Heart right ventricle (tissue), 16 donors: ENCODE measurements around the gene RAMP3. TPM values are rescaled to one million over a fixed set of nuclear protein-coding genes. Genes with fewer than 3 reads are reported as not detected.
A peak's percentile ranks its signal among the peaks of the same experiment; 100 is the strongest.

Source experiments
- ATAC-seq, 8 donors: fragments of 200-7000 bp; cut with Tn5 transposase; one replicate each; pipeline ENCODE4 v1.9.1; 2020; ENCODE audit warnings: mild to moderate bottlenecking in 8 of 8, moderate library complexity in 8 of 8, moderate number of reproducible peaks in 1 of 8
- DNase-seq, 2 donors: peaks; one replicate each; pipeline ENCODE4 v3.0.0-alpha.2; 2020
- H3K27ac ChIP-seq, 10 donors: fragments of 200-600 bp; sonication (generic) in 2 of 10; one replicate each; pipeline versions ENCODE4 v1.5.0 to v1.8.0; 2020 to 2022; ENCODE audit warnings: mild to moderate bottlenecking in 3 of 10
- H3K27me3 ChIP-seq, 7 donors: fragments of 200-600 bp; one replicate each; pipeline ENCODE4 v1.8.0; 2021 to 2022; ENCODE audit warnings: mild to moderate bottlenecking in 2 of 7
- H3K36me3 ChIP-seq, 9 donors: fragments of 200-600 bp; sonication (generic) in 1 of 9; one replicate each; pipeline versions ENCODE4 v1.5.0 to v1.8.0; 2020 to 2022; ENCODE audit warnings: mild to moderate bottlenecking in 2 of 9
- H3K4me1 ChIP-seq, 9 donors: fragments of 200-600 bp; sonication (generic) in 1 of 9; one replicate each; pipeline versions ENCODE4 v1.5.0 to v1.8.0; 2020 to 2022; ENCODE audit warnings: mild to moderate bottlenecking in 4 of 9
- H3K4me3 ChIP-seq, 10 donors: fragments of 200-600 bp; sonication (generic) in 2 of 10; one replicate each; pipeline versions ENCODE4 v1.5.0 to v1.8.0; 2020 to 2022; ENCODE audit warnings: mild to moderate bottlenecking in 7 of 10, moderate library complexity in 2 of 10
- H3K9me3 ChIP-seq, 11 donors: fragments of 200-600 bp in 10 of 11; sonication (generic) in 2 of 11; one replicate each; pipeline versions ENCODE4 v1.5.0 to v1.8.0; 2013 to 2022; ENCODE audit warnings: mild to moderate bottlenecking in 2 of 11, control low read depth in 1 of 11, moderate library complexity in 1 of 11
- WGBS, 2 donors: extraction: QIAGEN DNeasy Blood & Tissue Kit; methylation state at CpG; one replicate each; pipeline ENCODE4 v1.1.7; 2013; ENCODE audit warnings: inconsistent platforms in 1 of 2; 5-methylcytosine and 5-hydroxymethylcytosine counted together
- intact Hi-C, 10 donors: fragments of 100-400 bp; cut with DNase I; formaldehyde crosslinking; loops; one replicate each; pipeline versions ENCODE4 v1.11.1 to v1.14.2; 2022
- polyA plus RNA-seq, 2 donors: library from polyadenylated mRNA; stranded (reverse); fragments of 200-250 nt; gene quantifications; one replicate each; pipeline ENCODE4 v1.2.3, GENCODE V29; 2013
- total RNA-seq, 10 donors: library from RNA; stranded (reverse); fragmentation: NEBNext Ultra II Directional in 3 of 10; extraction: Animal tissue kit (Norgen Biotek cat#: 25700) in 3 of 10; gene quantifications; one replicate each; pipeline versions ENCODE4 v1.2.1 to v1.2.4, GENCODE V29; 2021 to 2023
- TF ChIP-seq, protein P1 (sequence below), 9 donors: fragments of 200-600 bp; sonication (generic) in 2 of 9; IDR thresholded peaks; one replicate each; pipeline versions ENCODE4 v1.5.0 to v1.8.0; 2021 to 2022; ENCODE audit warnings: antibody characterized with exemption in 9 of 9, mild to moderate bottlenecking in 5 of 9, moderate library complexity in 1 of 9
- donor health status: Arrhythmogenic right ventricular cardiomyopathy.
- donor health status: ischemic (EF 13 %, LVEDD 7.1; RV severe dilation, severe dysfunction).
- donor health status: healthy with polysubstance abuse.
- donor health status: DM: no; HTN: yes; CAD: no.
- donor health status: DM: no; HTN: no; CAD: no.
- donor health status: ischemic (EF 25% LVEDD 6.9; RV normal size, moderate dysfunction).
- donor health status: ischemic (EF 25% LVEDD 5.7; RV mildly dilated, moderate dysfunction).
- donor health status: healthy.
- donor health status: DM: yes; HTN: yes; CAD: no.
- donor health status: Ischemic cardiomyopathy.
- donor health status: ischemic (EF 35%, LVEDD 5.7; RV mildly dilated, moderate dysfunction).
- donor health status: nonischemic (EF 11% LVEDD 7.7; RV severe dilation, severe dysfunction).
- donor health status: DM: yes; HTN: yes; CAD: no.
- donor health status: PGD.
- donor health status: ischemic (EF 29% LVEDD 5.4; RV normal size, mild dysfunction).
- donor health status: nonischemic (EF 23%, LVEDD 6.1; RV moderate dilation, normal function).

The RAMP3 gene
- total and polyA plus RNA-seq, 12 donors, result 12.7 to 70.2 (median 29.1) TPM

DNA sequence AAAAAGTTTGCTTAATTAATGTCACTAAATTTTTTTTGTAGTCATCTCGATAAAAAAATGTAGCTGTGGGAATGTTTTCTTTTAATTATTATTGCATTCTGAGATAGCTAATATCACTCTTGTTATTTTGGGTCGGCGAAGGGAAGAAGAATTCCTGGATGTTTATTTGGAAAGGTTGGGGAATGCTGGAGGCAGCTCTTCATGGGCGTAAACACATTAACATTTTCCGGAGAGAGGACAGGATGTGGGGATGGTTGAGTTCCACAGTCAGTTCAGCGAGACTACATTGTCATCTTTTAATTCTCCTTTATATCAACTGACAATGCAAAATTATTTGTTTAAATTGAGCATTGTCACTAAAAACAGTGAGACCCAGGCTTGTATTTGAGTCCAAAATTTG lies 72.5 kb downstream of the RAMP3 start:
- peaks cover 0 to 11% (median 0%) of the 10 kb centered on the region in 7 donors for H3K27me3 ChIP-seq
- TF ChIP-seq, protein P1, sequence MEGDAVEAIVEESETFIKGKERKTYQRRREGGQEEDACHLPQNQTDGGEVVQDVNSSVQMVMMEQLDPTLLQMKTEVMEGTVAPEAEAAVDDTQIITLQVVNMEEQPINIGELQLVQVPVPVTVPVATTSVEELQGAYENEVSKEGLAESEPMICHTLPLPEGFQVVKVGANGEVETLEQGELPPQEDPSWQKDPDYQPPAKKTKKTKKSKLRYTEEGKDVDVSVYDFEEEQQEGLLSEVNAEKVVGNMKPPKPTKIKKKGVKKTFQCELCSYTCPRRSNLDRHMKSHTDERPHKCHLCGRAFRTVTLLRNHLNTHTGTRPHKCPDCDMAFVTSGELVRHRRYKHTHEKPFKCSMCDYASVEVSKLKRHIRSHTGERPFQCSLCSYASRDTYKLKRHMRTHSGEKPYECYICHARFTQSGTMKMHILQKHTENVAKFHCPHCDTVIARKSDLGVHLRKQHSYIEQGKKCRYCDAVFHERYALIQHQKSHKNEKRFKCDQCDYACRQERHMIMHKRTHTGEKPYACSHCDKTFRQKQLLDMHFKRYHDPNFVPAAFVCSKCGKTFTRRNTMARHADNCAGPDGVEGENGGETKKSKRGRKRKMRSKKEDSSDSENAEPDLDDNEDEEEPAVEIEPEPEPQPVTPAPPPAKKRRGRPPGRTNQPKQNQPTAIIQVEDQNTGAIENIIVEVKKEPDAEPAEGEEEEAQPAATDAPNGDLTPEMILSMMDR (IDR thresholded peaks at IDR 0.05), result no peak
- H3K4me3 ChIP-seq, result no peak overlapping the region
- peak in 3 of 8 donors; percentile 28 to 53 (median 52) for ATAC-seq
- peak overlapping the region in 5 of 10 donors; percentile 8 to 73 (median 44) for H3K27ac ChIP-seq
- DNase-seq, result no peak
- H3K36me3 ChIP-seq, result no peaks in the 10 kb centered on the region
- intact Hi-C loops, result no loop called here
- peaks cover 0 to 40% (median 15%) of the 10 kb centered on the region in 9 donors for H3K4me1 ChIP-seq
- H3K9me3 ChIP-seq, result no peaks in the 10 kb centered on the region
- 33 to 54% methylated on average over 6 of the region's 6 CpGs for WGBS, 2 donors

DNA sequence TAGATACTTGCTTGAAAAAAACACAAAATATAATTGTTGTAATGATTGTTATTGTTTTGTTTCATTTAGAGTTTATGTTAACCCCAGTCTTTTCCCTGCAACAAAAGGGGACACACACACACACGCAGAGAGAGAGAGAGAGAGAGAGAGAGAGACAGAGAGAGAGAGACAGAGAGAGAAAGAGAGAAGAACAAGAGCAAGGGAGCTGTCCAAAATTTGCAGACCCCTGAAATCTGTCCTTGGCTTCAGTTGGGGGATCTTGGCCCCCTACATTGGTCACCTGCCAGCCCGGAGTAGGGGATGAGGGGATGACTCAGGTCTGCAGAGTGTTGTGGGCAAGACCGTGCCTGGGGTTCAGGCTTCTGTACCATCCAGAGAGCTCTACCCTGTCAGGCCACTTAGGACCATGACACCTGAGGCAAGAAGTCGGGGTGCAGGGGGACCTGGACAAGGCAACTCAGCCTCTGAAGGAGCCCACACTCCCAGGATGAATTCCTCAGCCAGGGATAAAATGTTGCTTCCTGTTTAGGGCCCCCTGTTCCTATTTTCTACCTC lies 73.1 kb downstream of the RAMP3 start:
- intact Hi-C loops, result no loop called here
- Histone ChIP-seq H3K27ac (peak overlapping the region in 1 of 10 donors; percentile 73), H3K27me3 (peaks cover 0 to 11% (median 0%) of the 10 kb centered on the region in 7 donors), H3K4me3 (no peak overlapping the region), H3K36me3 (no peaks in the 10 kb centered on the region), H3K4me1 (peaks cover 0 to 40% (median 15%) of the 10 kb centered on the region in 9 donors), H3K9me3 (no peaks in the 10 kb centered on the region)
- ATAC-seq, result no peak
- DNase-seq, result no peak
- WGBS, 2 donors, result 79 to 80% methylated on average over 4 of the region's 4 CpGs
- TF ChIP-seq, protein P1 (IDR thresholded peaks at IDR 0.05), result no peak

DNA sequence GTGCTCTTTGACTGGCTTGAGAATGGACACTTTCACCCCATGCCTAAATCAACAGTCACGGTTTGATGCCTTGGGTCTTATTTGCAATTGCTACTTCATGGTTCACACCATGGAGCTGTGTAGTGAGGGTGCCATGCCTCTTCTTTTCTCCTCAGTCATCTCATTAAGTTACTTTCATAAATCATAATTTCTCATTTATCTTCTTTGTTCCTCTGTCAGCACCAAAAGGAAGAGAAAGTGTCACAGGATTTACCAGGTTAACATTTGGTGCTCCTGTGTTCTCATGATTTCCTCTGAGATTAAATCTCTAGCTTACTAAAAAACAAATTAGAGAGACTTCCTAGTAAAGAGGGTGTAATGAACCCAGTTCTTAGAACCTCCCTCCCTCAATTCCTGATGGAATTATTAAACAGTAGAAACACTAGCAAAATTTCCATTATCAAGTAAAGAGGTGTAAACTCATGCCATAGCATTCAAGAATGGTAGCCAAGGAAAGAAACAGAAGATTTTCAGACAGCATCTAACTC lies 75.7 kb downstream of the RAMP3 start:
- no peak overlapping the region for H3K4me3 ChIP-seq
- intact Hi-C loops, result no loop called here
- TF ChIP-seq, protein P1 (IDR thresholded peaks at IDR 0.05), result no peak
- peaks cover 0 to 39% (median 15%) of the 10 kb centered on the region in 9 donors for H3K4me1 ChIP-seq
- no peaks in the 10 kb centered on the region for H3K9me3 ChIP-seq
- H3K27me3 ChIP-seq, result peaks cover 0 to 7% (median 0%) of the 10 kb centered on the region in 7 donors
- no peaks in the 10 kb centered on the region for H3K36me3 ChIP-seq
- peak in 3 of 8 donors; percentile 39 to 55 (median 53) for ATAC-seq
- H3K27ac ChIP-seq, result peak overlapping the region in 9 of 10 donors; percentile 17 to 74 (median 43)
- no peak for DNase-seq
- WGBS, 2 donors, result 53 to 79% methylated on average over 1 of the region's 1 CpG

Other genes starting within 250 kb of the RAMP3 start
- gene MYO1G, start 178.8 kb upstream of the RAMP3 start, total RNA-seq, result 10 to 100 TPM in 1 of 10 donors, 1 to 10 TPM in 3, under 1 TPM in 6; 0.30 to 11.0 (median 0.65) TPM
- 1 to 10 TPM in 1 of 2 donors, under 1 TPM in 1; 0.66 to 1.0 TPM for gene MYO1G, start 178.8 kb upstream of the RAMP3 start, polyA plus RNA-seq
- 10 to 100 TPM; 21.5 to 37.7 (median 25.4) TPM for gene CCM2, start 157.6 kb upstream of the RAMP3 start, total RNA-seq
- 10 to 100 TPM; 45.1 to 71.1 TPM for gene CCM2, start 157.6 kb upstream of the RAMP3 start, polyA plus RNA-seq
- 10 to 100 TPM in 1 of 10 donors, 1 to 10 TPM in 9; 3.0 to 12.0 (median 4.7) TPM for gene NACAD, start 68.8 kb upstream of the RAMP3 start, total RNA-seq
- gene NACAD, start 68.8 kb upstream of the RAMP3 start, polyA plus RNA-seq, result 1 to 10 TPM; 3.2 to 4.7 TPM
- 10 to 100 TPM; 57.1 to 88.2 (median 66.7) TPM for gene TBRG4, start 46.1 kb upstream of the RAMP3 start, total RNA-seq
- 10 to 100 TPM; 74.3 to 93.9 TPM for gene TBRG4, start 46.1 kb upstream of the RAMP3 start, polyA plus RNA-seq